HG02678 (cell line): ENCODE measurements around the gene SPINK2.

Experiments used
- ATAC-seq: cut with Tn5 transposase; IDR thresholded peaks from one replicate; pipeline ENCODE4 v1.9.1; 2021; ENCODE audit warnings: mild to moderate bottlenecking, moderate library complexity; ENCODE audit not compliant: unreplicated experiment

The SPINK2 gene

DNA sequence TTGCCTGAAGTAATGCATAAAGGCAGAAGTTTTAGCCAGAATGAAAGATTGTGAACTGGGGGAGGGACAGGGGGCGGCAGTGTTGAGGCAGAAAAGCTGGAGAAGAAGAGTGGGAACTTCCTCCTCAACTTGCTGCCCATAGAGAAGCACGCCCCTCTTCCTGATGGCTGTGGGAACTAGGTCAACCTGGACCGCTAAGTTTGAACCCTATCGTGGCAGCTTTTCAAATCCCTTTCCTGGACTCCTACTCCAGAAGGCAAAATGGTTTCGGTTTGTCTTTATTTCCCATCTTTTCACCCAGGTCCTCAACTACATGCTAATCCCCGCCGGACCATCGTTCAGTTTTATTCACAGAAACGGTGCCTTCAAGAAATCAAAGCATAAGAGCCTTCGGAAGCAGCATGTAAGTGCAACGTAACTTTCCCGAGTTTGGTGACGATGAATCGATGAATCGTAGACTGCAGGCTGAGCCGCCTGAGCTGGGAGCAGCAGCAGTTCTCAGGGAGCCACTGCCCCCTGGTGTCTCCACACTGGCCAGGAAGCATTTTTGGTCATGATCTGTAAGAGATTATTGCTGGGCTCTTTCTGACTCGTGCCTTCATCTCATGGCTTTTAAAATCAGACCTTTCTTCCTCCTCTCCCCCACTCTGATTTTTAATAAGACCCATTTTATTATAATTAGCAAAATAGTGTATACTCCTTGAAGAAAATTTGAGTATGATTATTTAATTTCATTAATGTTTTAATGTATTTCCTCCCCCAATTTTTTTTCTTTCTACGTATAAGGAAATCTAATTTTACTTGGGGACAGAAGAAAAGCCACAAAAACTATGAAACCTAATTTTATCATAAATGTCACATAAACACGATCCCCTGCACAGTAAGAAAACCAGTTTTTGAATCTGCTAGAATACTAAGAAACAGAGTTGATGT, 21.4 kb downstream of the SPINK2 start:
- ATAC-seq: peak; percentile 96

DNA sequence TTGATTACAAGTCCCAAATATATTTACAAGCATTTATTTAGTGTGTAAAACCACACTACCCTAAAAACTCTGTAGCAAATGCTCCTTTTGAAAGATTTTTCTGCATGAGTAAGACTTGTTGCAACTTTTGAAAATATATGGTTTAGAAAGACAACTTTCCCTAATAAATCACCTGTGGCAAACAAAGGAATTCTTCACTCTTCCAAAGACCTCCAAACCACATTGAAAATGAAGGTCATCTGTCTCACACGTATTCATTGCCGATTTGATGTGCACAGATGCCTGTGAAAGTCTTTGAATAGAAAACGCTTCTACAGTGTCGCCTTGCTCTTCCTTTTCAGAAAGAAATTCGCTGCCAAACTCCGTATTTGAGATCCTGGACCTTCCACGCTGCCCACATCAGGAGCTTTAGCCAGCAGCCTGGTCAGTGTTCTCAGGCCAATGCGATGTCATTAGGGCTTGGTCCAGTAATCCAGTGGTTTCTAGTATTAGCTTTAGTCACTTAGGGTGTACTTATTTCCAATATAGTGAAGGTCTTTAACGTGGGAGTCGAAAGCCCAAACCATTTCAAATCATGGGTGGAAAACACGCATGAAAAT, 22.2 kb downstream of the SPINK2 start:
- no peak for ATAC-seq

GRCh38 chr4:56796211-56796610, 25.3 kb downstream of the SPINK2 start:
- no peak for ATAC-seq

- peak; percentile 55 for ATAC-seq
These were observed 30.2 kb downstream of the SPINK2 start for GRCh38 chr4:56791316-56791715.

DNA sequence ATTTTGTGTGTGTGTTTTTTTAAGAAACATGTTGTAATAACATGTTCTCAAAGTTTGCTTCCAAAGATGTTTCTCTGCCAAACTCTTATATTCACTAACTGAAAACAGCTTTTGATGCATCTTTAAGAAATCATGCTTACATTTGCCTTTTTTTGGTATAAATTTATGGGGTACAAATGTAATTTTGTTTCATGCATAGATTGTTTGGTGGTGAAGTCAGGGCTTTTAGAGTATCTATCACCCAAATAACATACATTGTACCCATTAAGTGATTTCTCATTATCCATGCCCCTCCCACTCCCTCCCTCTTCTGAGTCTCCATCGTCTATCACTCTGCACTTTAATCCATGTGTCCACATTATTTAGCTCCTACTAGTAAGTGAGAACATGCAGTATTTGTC, 30.8 kb downstream of the SPINK2 start:
- no peak for ATAC-seq

DNA sequence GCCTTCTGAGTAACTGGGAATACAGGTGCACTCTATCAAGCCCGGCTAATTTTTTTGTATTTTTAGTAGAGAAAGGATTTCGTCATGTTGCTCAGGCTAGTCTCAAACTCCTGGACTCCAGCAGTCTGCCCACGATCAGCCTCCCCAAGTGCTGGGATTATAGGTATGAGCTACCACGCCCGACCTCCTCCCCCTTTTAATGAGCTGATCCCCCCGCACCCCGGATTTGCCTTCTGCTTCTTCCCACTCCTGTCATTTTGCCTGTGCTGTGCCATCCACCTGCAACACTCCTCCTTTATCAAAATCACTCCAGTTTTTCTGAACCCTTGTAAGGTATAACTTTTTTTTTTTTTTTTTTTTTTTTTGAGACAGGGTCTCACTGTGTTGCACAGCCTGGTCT, 33.4 kb downstream of the SPINK2 start:
- ATAC-seq: no peak

DNA sequence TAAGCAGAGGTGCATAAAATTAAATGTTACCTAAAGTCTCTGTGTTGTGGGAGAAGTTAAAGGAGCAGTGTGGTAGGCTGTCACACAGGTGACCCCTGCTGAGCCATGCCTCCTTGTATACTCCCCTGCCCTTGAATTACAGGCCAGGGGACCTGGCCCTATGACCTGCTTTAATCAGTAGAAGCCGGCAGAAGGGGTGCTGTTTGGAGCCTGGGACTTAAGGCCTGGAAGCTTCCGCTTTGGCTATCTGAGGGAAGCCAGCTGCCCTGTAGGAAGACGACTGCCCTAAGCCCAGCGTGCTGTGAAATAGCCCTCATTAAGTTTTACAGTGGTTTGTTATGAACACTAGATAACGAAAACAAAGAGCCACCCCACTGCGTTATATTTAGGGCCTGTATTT, 34.1 kb downstream of the SPINK2 start:
- no peak for ATAC-seq

DNA sequence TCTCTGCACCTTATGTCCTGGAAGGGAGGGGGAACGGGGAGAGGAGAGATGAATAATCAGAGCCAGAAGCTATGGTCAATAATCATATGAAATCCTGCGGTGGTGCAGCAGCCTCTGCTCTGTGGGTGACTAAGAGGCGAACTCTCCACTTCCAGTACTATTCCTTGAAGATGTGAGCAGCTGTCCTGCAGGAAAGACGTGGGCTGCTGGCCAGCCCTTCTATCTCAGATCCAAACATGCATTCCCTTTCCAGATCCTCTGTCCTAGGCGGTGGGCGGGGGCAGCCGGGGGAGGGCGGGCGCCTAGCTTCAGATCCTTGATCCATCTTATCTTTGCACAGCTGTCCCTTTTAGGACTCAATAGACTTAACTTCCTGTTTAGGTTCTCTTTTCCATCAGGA, 34.5 kb downstream of the SPINK2 start:
- no peak for ATAC-seq

DNA sequence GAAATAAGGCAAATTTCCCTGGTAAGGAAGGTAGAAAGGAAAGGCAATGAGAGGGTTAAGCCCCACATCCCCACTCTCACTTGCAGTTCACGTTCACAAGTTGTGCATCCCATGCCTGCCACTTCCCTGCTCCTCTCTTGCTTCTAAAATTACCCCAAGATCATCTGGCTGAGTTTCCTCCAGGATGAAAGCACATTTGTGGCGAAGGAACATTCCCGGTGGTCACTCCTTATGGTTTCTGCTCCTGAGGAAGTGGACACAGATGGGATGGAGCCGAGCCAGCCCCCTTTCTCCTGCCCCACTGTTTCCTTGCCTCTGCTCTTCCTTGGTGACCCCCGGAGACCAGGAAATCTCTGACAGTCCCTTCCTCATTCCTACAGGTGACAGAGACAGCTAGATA, 37.5 kb downstream of the SPINK2 start:
- ATAC-seq: no peak

DNA sequence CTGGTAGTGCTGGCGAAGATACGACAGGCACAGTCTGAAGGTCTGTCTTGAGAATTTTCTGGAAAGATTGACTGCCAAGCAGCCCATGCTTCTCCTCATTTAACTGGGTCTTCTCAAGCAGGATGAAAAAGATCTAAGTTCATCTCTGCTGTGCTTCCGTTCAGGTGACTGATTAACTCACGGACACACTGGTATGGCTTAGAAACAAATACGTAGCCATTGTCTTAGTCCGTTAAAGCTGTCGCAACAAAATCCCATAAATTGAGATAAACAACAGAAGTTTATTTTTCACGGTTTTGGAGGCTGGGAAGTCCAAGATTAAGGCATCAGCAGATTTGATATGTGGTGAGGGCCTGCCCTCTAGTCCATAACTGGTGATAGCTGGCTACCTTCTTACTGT, 39.5 kb downstream of the SPINK2 start:
- ATAC-seq: no peak

DNA sequence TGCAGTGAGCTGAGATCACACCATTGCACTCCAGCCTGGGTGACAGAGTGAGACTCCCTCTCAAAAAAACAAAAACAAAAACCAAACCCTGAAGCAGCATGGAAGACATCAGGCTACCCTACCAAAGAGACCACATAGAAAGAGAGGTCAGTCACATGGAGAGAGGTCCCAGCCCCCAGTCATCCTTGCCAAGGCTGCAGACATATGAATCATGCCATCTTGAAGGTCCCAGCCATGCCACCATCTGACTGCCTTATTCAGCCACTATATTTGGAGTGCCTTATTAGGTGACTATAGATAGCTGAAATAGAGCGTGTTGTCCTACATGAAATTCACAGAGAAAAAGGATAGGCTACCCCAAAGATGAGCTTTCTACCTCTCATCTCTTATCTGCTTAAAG, 48.2 kb downstream of the SPINK2 start:
- no peak for ATAC-seq

- ATAC-seq: no peak
These were observed 49.4 kb downstream of the SPINK2 start for GRCh38 chr4:56772134-56772533.

GRCh38 chr4:56768763-56769162, 52.7 kb downstream of the SPINK2 start:
- ATAC-seq: no peak

DNA sequence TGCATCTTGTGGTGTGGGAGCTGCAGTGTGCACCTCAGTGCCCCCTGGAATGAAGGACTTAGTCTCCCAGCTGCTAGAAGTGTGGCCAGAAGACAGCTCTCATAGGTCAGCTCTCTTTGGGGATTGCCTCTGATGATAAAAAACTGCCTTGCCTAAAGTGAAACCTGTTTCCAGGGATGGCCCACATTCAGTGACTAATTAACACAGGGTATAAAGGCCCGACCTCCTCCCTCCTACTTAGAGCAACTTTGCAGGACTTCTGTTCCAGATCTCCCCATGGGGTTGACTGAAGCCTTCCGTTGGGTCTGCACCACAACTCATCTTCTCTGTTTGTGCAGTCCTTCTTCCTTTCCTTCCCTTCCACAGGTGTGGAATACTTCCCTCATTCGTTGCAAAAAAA, 53.2 kb downstream of the SPINK2 start:
- ATAC-seq: no peak

- no peak for ATAC-seq
These were observed 53.9 kb downstream of the SPINK2 start for GRCh38 chr4:56767567-56767966.

DNA sequence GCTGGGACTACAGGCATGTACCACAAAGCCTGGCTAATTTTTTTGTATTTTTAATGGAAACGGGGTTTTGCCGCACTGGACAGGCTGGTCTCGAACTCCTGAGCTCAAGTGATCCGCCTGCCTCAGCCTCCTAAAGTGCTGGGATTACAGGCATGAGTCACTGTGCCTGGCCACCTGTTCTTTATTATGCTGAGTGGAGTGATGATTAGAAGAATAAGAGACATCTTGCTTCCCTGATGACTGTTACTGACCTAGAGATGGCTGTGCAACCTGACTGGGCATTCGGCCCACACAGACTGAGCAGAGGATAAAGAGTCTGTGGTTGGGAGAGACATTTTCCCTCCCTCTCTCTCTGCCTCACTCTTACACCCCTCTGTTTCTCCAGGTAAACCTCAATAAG, 56.7 kb downstream of the SPINK2 start:
- no peak for ATAC-seq

DNA sequence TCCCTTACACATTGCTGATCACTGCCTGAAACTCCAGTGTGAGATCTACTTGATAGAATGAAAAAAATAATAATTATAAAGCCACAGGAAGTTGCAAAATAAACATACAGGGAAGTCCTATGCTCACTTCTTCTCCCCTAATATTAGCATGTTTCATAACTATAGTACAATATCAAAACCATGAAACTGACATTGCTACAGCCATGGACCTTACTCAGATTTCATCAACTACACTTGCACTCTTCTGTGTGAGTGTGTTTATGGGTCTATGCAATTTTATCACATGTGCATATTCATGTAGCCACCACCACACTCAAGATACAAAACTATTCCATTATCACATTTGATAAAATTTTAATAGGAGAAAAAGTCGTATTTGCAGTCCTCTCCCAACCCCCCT, 57.3 kb downstream of the SPINK2 start:
- no peak for ATAC-seq

DNA sequence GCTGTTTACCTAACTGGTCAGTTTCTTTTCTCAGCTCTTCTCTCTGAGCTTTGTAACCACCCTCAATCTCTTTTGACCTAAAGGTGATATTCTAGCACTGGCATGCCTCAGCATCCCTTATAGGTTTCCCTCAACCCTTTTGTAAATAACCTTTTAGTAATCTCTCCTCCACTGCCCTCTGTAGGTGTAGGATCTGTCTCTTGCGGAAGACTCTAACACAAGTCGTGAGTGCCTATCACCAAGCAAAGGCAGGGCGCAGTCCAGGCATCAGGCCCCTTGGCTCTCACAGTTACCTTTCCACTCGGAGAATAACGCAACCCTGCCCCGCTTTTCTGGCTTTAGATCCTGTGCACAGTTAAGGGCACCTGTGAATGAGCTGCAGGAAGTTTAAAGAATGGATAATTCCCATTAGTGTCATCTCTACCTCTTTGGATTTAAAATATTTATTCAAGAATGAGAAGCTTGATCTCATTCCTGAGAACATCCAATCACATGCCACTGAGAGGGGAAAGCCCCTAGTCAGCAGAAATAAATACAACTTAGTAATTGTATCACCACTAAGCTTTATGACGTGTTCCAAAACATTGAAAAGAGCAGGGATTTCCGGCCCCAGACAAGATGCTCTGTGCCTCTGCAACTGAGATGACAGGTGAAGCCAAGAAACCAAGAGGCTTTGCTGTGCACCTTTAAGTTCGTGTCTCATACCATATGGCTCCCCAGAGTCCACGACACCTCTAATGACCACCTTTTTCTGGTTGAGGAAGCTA, 58.8 kb downstream of the SPINK2 start:
- no peak for ATAC-seq

- ATAC-seq: no peak
These were observed 61.3 kb downstream of the SPINK2 start for GRCh38 chr4:56760183-56760582.
